Measurements from ENCODE around the gene GALNT10. TPM values are rescaled to one million over a fixed set of nuclear protein-coding genes. Genes with fewer than 3 reads are reported as not detected.

The GALNT10 gene
- total RNA-seq, 1 experiment from 2014 or later = 27.8 TPM

DNA sequence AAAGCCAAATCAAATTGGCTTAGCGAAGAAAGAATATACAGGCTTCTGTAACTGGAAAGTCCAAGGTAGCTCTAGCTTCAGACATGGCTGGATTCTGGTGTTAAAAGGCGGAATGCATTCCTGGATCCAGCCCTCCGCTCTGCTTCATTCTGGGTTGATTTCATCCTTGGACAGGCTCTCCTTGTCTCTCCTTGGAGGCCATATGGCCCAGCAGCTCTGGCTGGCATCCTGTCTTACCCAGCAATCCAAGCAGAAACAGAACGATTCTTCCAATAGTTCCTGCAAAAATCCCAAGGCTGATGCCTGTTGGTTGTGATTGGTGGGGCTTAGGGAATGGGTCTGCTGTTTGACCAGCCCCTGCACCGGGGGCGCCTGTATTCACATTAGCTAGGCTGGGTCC, 218.3 kb downstream of the GALNT10 start:
- CTCF ChIA-PET = interaction anchor here (1.3 kb wide), 1 partner anchor 337 kb away, joined by 3 read pairs; no protein-coding TSS in a partner anchor
- no peaks in the 10 kb centered on the region for H3K36me3 ChIP-seq (ENCODE audit: control insufficient read depth in 1 of 2, insufficient read depth in 2 of 2, low read length in 2 of 2)
- H3K79me2 ChIP-seq (ENCODE audit: insufficient read depth, low read length) = no peaks in the 10 kb centered on the region
- ATAC-seq = no peak
- no peak overlapping the region for H3K4me3 ChIP-seq (replicated peaks in 1 of 2; ENCODE audit: low read depth in 1 of 2, low read length in 2 of 2)
- BruUV-seq (replicated peaks) = no TSS peak
- H3K27me3 ChIP-seq (ENCODE audit: insufficient read depth, low read length) = no peaks in the 10 kb centered on the region
- intact Hi-C loops (cut with micrococcal nuclease) = loop anchor here (5.0 kb wide), 2 partner anchors 212 to 1877 kb away; no protein-coding TSS in a partner anchor
- TF ChIP-seq SP1 (IDR thresholded peaks at IDR 0.05; ENCODE audit: low read depth) (no peak), TCF7L2 (IDR thresholded peaks at IDR 0.05; ENCODE audit: borderline replicate concordance, extremely low read depth, insufficient read depth, insufficient read length) (no peak), EZH2phosphoT487 (IDR thresholded peaks at IDR 0.05; ENCODE audit: borderline replicate concordance) (no peak), POLR2A (IDR thresholded peaks at IDR 0.05; ENCODE audit: borderline replicate concordance, extremely low read depth, insufficient read depth, insufficient read length) (no peak), ZNF274 (IDR thresholded peaks at IDR 0.05; ENCODE audit: low read depth, low read length) (no peak), CBX3 (IDR thresholded peaks at IDR 0.05; ENCODE audit: low read depth) (no peak), JUND (IDR thresholded peaks at IDR 0.05) (no peak), FOSL1 (IDR thresholded peaks at IDR 0.05; ENCODE audit: low read depth) (no peak)
- no peak overlapping the region for H3K27ac ChIP-seq (ENCODE audit: low read depth, low read length)
- no peak overlapping the region for H2AFZ ChIP-seq (ENCODE audit: low read depth, low read length, poor library complexity, severe bottlenecking)
- DNase-seq (ENCODE audit: low read depth, low spot score) = no peak
- RAD21 ChIA-PET (ENCODE audit: low non-redundant PET in 1 of 2, low total read pairs in 2 of 2, uncharacterized antibody in 2 of 2, unreplicated experiment in 2 of 2) = no interaction called here
- H3K4me2 ChIP-seq (ENCODE audit: low read length) = no peak overlapping the region
- H4K20me1 ChIP-seq (ENCODE audit: insufficient read depth) = no peaks in the 10 kb centered on the region
- H3K9me3 ChIP-seq (ENCODE audit: control insufficient read depth in 1 of 2, insufficient read depth in 1 of 2, low read depth in 1 of 2, low read length in 2 of 2) = no peaks in the 10 kb centered on the region
- H3K9me2 ChIP-seq (ENCODE audit: insufficient read depth) = no peaks in the 10 kb centered on the region
- H3K4me1 ChIP-seq (ENCODE audit: control insufficient read depth in 1 of 2, insufficient read depth in 2 of 2, low read length in 2 of 2) = peaks cover 8 to 23% of the 10 kb centered on the region in 2 experiments; a peak in 3 of 4 replicates
- POLR2A ChIA-PET = no interaction called here
- no peak overlapping the region for H3K9ac ChIP-seq (ENCODE audit: low read length)

DNA sequence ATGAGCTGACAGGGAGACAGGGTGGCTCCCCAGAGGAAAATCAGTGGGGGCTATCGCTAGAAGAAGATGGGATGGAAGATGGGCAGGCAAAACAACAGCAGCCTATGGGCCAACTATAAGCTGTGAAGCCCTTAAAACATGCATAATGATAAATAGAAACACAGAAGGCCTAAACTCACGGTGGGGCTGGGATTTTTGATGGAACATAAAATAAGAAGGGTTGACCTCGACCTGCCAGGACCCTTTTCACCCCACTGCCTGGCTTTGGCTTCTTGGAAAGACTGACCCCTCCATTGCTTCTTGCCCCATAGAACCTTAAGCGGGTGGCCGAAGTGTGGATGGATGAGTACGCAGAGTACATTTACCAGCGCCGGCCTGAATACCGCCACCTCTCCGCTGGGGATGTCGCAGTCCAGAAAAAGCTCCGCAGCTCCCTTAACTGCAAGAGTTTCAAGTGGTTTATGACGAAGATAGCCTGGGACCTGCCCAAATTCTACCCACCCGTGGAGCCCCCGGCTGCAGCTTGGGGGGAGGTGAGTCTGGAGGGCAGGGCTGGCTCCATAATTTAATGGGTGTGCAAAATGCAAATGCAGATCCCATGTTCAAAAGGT, 218.8 kb downstream of the GALNT10 start:
- Histone ChIP-seq H3K4me3 (replicated peaks in 1 of 2; ENCODE audit: low read depth in 1 of 2, low read length in 2 of 2) (no peak overlapping the region), H3K36me3 (ENCODE audit: control insufficient read depth in 1 of 2, insufficient read depth in 2 of 2, low read length in 2 of 2) (no peaks in the 10 kb centered on the region), H2AFZ (ENCODE audit: low read depth, low read length, poor library complexity, severe bottlenecking) (no peak overlapping the region), H3K79me2 (ENCODE audit: insufficient read depth, low read length) (no peaks in the 10 kb centered on the region), H4K20me1 (ENCODE audit: insufficient read depth) (no peaks in the 10 kb centered on the region), H3K9ac (ENCODE audit: low read length) (no peak overlapping the region), H3K4me1 (ENCODE audit: control insufficient read depth in 1 of 2, insufficient read depth in 2 of 2, low read length in 2 of 2) (peaks cover 8 to 23% of the 10 kb centered on the region in 2 experiments; a peak in 3 of 4 replicates), H3K9me3 (ENCODE audit: control insufficient read depth in 1 of 2, insufficient read depth in 1 of 2, low read depth in 1 of 2, low read length in 2 of 2) (no peaks in the 10 kb centered on the region), H3K9me2 (ENCODE audit: insufficient read depth) (no peaks in the 10 kb centered on the region), H3K4me2 (ENCODE audit: low read length) (no peak overlapping the region), H3K27me3 (ENCODE audit: insufficient read depth, low read length) (no peaks in the 10 kb centered on the region), H3K27ac (ENCODE audit: low read depth, low read length) (no peak overlapping the region)
- BruUV-seq (replicated peaks) = no TSS peak
- ChIA-PET POLR2A (no interaction called here), RAD21 (ENCODE audit: low non-redundant PET in 1 of 2, low total read pairs in 2 of 2, uncharacterized antibody in 2 of 2, unreplicated experiment in 2 of 2) (no interaction called here), CTCF (interaction anchor here (1.1 kb wide), 1 partner anchor 337 kb away, joined by 3 read pairs; no protein-coding TSS in a partner anchor)
- intact Hi-C loops (cut with micrococcal nuclease) = loop anchor here (5.0 kb wide), 2 partner anchors 212 to 1877 kb away; no protein-coding TSS in a partner anchor
- no peak for ATAC-seq
- DNase-seq (ENCODE audit: low read depth, low spot score) = no peak
- no peak for TF ChIP-seq JUND (IDR thresholded peaks at IDR 0.05)
- no peak for TF ChIP-seq TCF7L2 (IDR thresholded peaks at IDR 0.05; ENCODE audit: borderline replicate concordance, extremely low read depth, insufficient read depth, insufficient read length)
- TF ChIP-seq ZNF274 (IDR thresholded peaks at IDR 0.05; ENCODE audit: low read depth, low read length) = no peak
- TF ChIP-seq CBX3 (IDR thresholded peaks at IDR 0.05; ENCODE audit: low read depth) = no peak
- TF ChIP-seq EGR1 (IDR thresholded peaks at IDR 0.05; ENCODE audit: low read depth) = no peak
- TF ChIP-seq, protein P1, sequence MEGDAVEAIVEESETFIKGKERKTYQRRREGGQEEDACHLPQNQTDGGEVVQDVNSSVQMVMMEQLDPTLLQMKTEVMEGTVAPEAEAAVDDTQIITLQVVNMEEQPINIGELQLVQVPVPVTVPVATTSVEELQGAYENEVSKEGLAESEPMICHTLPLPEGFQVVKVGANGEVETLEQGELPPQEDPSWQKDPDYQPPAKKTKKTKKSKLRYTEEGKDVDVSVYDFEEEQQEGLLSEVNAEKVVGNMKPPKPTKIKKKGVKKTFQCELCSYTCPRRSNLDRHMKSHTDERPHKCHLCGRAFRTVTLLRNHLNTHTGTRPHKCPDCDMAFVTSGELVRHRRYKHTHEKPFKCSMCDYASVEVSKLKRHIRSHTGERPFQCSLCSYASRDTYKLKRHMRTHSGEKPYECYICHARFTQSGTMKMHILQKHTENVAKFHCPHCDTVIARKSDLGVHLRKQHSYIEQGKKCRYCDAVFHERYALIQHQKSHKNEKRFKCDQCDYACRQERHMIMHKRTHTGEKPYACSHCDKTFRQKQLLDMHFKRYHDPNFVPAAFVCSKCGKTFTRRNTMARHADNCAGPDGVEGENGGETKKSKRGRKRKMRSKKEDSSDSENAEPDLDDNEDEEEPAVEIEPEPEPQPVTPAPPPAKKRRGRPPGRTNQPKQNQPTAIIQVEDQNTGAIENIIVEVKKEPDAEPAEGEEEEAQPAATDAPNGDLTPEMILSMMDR (IDR thresholded peaks at IDR 0.05 in 2 of 3, conservative IDR thresholded peaks at IDR 0.05 in 1 of 3; ENCODE audit: borderline replicate concordance in 1 of 3, insufficient read depth in 1 of 3, low read depth in 2 of 3, low read length in 2 of 3) = no peak
- TF ChIP-seq, protein P2, sequence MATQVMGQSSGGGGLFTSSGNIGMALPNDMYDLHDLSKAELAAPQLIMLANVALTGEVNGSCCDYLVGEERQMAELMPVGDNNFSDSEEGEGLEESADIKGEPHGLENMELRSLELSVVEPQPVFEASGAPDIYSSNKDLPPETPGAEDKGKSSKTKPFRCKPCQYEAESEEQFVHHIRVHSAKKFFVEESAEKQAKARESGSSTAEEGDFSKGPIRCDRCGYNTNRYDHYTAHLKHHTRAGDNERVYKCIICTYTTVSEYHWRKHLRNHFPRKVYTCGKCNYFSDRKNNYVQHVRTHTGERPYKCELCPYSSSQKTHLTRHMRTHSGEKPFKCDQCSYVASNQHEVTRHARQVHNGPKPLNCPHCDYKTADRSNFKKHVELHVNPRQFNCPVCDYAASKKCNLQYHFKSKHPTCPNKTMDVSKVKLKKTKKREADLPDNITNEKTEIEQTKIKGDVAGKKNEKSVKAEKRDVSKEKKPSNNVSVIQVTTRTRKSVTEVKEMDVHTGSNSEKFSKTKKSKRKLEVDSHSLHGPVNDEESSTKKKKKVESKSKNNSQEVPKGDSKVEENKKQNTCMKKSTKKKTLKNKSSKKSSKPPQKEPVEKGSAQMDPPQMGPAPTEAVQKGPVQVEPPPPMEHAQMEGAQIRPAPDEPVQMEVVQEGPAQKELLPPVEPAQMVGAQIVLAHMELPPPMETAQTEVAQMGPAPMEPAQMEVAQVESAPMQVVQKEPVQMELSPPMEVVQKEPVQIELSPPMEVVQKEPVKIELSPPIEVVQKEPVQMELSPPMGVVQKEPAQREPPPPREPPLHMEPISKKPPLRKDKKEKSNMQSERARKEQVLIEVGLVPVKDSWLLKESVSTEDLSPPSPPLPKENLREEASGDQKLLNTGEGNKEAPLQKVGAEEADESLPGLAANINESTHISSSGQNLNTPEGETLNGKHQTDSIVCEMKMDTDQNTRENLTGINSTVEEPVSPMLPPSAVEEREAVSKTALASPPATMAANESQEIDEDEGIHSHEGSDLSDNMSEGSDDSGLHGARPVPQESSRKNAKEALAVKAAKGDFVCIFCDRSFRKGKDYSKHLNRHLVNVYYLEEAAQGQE (IDR thresholded peaks at IDR 0.05; ENCODE audit: low read depth) = no peak

Measured in HCT116 (cell line).